Measurements from ENCODE around the gene ITPRID1.

The ITPRID1 gene

DNA sequence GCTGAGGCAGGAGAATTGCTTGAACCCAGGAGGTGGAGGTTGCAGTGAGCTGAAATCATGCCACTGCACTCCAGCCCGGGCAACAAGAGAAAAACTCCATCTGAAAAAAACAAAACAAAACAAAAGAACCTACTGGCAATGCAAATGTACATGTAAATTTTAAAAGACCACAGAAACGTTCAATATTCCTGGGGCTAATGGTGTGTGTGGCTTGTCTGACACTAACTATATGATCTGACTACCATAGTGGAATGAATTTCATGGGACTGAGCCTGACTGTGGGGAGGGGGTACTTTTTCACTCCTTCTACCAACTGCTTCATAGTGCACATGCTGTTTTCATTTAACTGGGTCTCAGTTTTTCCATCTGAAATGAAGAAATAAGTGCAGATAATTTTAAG lies 69.6 kb downstream of the ITPRID1 start:
- ATAC-seq, result no peak

DNA sequence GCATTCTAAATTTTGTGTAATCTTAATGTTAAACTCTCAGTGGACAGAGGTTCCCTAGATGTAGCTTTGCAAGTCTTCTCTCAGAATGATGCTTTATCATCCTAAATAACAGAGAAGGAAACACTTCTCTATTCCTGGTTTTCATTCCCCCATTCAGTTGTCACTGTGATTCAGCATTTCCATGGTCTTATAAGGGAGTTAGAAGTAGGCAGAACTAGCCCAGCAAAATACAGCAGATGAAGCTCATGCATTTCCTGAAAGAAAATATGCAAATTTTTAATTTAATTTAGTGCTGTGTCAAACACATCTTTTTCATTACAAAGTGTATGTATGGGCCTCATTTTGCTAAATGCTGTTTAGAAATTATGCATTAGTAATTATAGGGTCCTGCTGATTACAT lies 70.1 kb downstream of the ITPRID1 start:
- ATAC-seq, result no peak

More for the DNA sequence above, 69.6 kb downstream of the ITPRID1 start:
- TF ChIP-seq RARB (CRISPR knock-in tag; IDR thresholded peaks at IDR 0.05), result no peak
- TF ChIP-seq, protein P1, sequence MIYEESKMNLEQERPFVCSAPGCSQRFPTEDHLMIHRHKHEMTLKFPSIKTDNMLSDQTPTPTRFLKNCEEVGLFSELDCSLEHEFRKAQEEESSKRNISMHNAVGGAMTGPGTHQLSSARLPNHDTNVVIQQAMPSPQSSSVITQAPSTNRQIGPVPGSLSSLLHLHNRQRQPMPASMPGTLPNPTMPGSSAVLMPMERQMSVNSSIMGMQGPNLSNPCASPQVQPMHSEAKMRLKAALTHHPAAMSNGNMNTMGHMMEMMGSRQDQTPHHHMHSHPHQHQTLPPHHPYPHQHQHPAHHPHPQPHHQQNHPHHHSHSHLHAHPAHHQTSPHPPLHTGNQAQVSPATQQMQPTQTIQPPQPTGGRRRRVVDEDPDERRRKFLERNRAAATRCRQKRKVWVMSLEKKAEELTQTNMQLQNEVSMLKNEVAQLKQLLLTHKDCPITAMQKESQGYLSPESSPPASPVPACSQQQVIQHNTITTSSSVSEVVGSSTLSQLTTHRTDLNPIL (CRISPR knock-in tag; IDR thresholded peaks at IDR 0.05; ENCODE audit: low read depth), result no peak
- TF ChIP-seq ZNF70 (CRISPR knock-in tag; IDR thresholded peaks at IDR 0.05), result no peak
- TF ChIP-seq GLIS3 (CRISPR knock-in tag; IDR thresholded peaks at IDR 0.05), result no peak
- TF ChIP-seq ZNF565 (CRISPR knock-in tag; conservative IDR thresholded peaks at IDR 0.05; ENCODE audit: low read depth), result no peak
- TF ChIP-seq PPARA (CRISPR knock-in tag; IDR thresholded peaks at IDR 0.05; ENCODE audit: borderline replicate concordance), result no peak
- TF ChIP-seq OSR1 (CRISPR knock-in tag; IDR thresholded peaks at IDR 0.05), result no peak
- TF ChIP-seq TCF4 (CRISPR knock-in tag; IDR thresholded peaks at IDR 0.05; ENCODE audit: borderline replicate concordance), result no peak
- TF ChIP-seq, protein P2, sequence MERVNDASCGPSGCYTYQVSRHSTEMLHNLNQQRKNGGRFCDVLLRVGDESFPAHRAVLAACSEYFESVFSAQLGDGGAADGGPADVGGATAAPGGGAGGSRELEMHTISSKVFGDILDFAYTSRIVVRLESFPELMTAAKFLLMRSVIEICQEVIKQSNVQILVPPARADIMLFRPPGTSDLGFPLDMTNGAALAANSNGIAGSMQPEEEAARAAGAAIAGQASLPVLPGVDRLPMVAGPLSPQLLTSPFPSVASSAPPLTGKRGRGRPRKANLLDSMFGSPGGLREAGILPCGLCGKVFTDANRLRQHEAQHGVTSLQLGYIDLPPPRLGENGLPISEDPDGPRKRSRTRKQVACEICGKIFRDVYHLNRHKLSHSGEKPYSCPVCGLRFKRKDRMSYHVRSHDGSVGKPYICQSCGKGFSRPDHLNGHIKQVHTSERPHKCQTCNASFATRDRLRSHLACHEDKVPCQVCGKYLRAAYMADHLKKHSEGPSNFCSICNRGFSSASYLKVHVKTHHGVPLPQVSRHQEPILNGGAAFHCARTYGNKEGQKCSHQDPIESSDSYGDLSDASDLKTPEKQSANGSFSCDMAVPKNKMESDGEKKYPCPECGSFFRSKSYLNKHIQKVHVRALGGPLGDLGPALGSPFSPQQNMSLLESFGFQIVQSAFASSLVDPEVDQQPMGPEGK (CRISPR knock-in tag; IDR thresholded peaks at IDR 0.05; ENCODE audit: borderline replicate concordance), result no peak
- TF ChIP-seq BACH2 (CRISPR knock-in tag; IDR thresholded peaks at IDR 0.05; ENCODE audit: borderline replicate concordance), result no peak
- TF ChIP-seq ZFP30 (CRISPR knock-in tag; IDR thresholded peaks at IDR 0.05), result no peak
- no peak for TF ChIP-seq CSDC2 (CRISPR knock-in tag; IDR thresholded peaks at IDR 0.05)
- TF ChIP-seq ZFP3 (CRISPR knock-in tag; IDR thresholded peaks at IDR 0.05), result no peak
- TF ChIP-seq ESRRG (CRISPR knock-in tag; IDR thresholded peaks at IDR 0.05), result no peak
- TF ChIP-seq ZC3H10 (CRISPR knock-in tag; IDR thresholded peaks at IDR 0.05), result no peak
- no peak for TF ChIP-seq SNAI2 (CRISPR knock-in tag; IDR thresholded peaks at IDR 0.05)
- TF ChIP-seq ZNF8 (CRISPR knock-in tag; IDR thresholded peaks at IDR 0.05), result no peak

DNA sequence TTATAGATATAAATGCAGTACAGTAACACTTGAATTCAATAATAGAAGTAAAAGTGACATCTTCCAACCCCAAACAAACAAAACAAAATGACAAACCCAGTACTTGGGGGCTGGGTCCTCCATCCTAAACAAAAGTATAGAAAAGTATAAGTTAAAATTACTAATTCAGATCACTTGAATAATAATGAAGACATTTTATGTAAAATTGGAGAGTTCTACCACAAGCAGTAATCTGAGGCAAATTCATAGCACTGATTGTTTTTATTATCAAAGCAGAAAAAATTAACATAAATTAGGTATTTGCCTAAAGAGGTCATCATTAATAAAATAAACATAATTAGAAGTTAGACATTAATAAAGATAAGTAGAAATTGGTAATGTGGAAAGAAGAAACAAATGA lies 81.5 kb downstream of the ITPRID1 start:
- TF ChIP-seq, protein P3, sequence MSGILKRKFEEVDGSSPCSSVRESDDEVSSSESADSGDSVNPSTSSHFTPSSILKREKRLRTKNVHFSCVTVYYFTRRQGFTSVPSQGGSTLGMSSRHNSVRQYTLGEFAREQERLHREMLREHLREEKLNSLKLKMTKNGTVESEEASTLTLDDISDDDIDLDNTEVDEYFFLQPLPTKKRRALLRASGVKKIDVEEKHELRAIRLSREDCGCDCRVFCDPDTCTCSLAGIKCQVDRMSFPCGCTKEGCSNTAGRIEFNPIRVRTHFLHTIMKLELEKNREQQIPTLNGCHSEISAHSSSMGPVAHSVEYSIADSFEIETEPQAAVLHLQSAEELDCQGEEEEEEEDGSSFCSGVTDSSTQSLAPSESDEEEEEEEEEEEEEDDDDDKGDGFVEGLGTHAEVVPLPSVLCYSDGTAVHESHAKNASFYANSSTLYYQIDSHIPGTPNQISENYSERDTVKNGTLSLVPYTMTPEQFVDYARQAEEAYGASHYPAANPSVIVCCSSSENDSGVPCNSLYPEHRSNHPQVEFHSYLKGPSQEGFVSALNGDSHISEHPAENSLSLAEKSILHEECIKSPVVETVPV (CRISPR knock-in tag; IDR thresholded peaks at IDR 0.05), result no peak
- TF ChIP-seq GLIS3 (CRISPR knock-in tag; IDR thresholded peaks at IDR 0.05) (no peak), ZNF70 (CRISPR knock-in tag; IDR thresholded peaks at IDR 0.05) (no peak), OSR1 (CRISPR knock-in tag; IDR thresholded peaks at IDR 0.05) (no peak)
- no peak for ATAC-seq

More for the DNA sequence above, 70.1 kb downstream of the ITPRID1 start:
- TF ChIP-seq ZFP30 (CRISPR knock-in tag; IDR thresholded peaks at IDR 0.05) (no peak), ZC3H10 (CRISPR knock-in tag; IDR thresholded peaks at IDR 0.05) (no peak), ISL1 (CRISPR knock-in tag; IDR thresholded peaks at IDR 0.05) (no peak), ZNF70 (CRISPR knock-in tag; IDR thresholded peaks at IDR 0.05) (no peak), ZFP3 (CRISPR knock-in tag; IDR thresholded peaks at IDR 0.05) (no peak), ZNF8 (CRISPR knock-in tag; IDR thresholded peaks at IDR 0.05) (no peak)
- TF ChIP-seq, protein P1 (CRISPR knock-in tag; IDR thresholded peaks at IDR 0.05; ENCODE audit: low read depth), result no peak

DNA sequence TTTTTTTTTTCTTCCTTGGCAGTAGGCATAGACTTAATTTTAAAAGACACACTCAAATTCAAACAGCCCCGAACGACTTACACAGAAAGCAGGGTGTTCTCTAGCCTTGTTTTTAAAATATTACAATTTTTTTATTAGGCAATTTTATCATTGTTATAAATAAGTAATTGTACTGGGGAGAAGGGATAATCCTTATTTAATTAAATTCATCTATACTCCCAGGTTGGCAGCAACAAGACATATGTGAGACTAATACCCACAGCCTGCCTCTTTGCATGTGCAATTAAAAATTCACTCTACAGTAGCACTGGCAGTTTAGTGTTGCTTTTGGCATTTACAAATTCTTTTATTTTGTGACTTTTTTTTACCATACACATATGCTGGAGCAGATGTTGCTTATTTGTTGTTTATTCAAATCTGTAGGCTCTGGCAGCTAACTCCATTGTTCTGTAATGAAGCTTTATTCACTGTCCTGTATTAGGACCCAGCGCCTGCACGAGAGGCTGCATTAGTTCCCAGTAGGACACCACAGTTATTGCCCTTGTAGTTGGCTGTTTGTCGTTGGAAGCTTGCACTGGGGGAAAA lies 88.2 kb downstream of the ITPRID1 start:
- TF ChIP-seq ZNF70 (CRISPR knock-in tag; IDR thresholded peaks at IDR 0.05), result no peak
- no peak for ATAC-seq

DNA sequence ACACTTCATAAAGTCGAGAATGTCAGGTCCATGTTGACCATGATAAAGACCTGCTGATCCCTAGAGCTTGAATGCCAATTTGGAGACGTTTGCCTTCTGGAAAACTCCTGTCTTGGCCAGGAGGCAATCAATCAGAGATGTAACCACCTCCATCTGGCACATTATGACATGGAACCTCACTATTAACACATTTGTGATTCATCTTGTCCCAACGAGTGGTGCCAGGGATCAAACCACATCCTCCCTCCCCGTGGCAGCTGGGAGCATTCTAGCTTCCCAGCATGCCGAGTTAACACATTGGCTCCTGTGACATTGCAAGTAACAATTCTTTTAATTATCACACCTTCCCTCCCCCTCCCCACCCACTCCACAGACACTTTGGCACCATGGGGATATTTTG lies 89.2 kb downstream of the ITPRID1 start:
- ATAC-seq, result no peak
- no peak for TF ChIP-seq SNAI2 (CRISPR knock-in tag; IDR thresholded peaks at IDR 0.05)
- TF ChIP-seq BACH2 (CRISPR knock-in tag; IDR thresholded peaks at IDR 0.05; ENCODE audit: borderline replicate concordance), result no peak
- no peak for TF ChIP-seq ZFP3 (CRISPR knock-in tag; IDR thresholded peaks at IDR 0.05)
- TF ChIP-seq ZC3H10 (CRISPR knock-in tag; IDR thresholded peaks at IDR 0.05), result no peak
- TF ChIP-seq, protein P1 (CRISPR knock-in tag; IDR thresholded peaks at IDR 0.05; ENCODE audit: low read depth), result no peak
- TF ChIP-seq, protein P4, sequence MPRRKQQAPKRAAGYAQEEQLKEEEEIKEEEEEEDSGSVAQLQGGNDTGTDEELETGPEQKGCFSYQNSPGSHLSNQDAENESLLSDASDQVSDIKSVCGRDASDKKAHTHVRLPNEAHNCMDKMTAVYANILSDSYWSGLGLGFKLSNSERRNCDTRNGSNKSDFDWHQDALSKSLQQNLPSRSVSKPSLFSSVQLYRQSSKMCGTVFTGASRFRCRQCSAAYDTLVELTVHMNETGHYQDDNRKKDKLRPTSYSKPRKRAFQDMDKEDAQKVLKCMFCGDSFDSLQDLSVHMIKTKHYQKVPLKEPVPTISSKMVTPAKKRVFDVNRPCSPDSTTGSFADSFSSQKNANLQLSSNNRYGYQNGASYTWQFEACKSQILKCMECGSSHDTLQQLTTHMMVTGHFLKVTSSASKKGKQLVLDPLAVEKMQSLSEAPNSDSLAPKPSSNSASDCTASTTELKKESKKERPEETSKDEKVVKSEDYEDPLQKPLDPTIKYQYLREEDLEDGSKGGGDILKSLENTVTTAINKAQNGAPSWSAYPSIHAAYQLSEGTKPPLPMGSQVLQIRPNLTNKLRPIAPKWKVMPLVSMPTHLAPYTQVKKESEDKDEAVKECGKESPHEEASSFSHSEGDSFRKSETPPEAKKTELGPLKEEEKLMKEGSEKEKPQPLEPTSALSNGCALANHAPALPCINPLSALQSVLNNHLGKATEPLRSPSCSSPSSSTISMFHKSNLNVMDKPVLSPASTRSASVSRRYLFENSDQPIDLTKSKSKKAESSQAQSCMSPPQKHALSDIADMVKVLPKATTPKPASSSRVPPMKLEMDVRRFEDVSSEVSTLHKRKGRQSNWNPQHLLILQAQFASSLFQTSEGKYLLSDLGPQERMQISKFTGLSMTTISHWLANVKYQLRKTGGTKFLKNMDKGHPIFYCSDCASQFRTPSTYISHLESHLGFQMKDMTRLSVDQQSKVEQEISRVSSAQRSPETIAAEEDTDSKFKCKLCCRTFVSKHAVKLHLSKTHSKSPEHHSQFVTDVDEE (CRISPR knock-in tag; IDR thresholded peaks at IDR 0.05), result no peak
- TF ChIP-seq ISL1 (CRISPR knock-in tag; IDR thresholded peaks at IDR 0.05), result no peak
- TF ChIP-seq RARB (CRISPR knock-in tag; IDR thresholded peaks at IDR 0.05), result no peak
- TF ChIP-seq, protein P5, sequence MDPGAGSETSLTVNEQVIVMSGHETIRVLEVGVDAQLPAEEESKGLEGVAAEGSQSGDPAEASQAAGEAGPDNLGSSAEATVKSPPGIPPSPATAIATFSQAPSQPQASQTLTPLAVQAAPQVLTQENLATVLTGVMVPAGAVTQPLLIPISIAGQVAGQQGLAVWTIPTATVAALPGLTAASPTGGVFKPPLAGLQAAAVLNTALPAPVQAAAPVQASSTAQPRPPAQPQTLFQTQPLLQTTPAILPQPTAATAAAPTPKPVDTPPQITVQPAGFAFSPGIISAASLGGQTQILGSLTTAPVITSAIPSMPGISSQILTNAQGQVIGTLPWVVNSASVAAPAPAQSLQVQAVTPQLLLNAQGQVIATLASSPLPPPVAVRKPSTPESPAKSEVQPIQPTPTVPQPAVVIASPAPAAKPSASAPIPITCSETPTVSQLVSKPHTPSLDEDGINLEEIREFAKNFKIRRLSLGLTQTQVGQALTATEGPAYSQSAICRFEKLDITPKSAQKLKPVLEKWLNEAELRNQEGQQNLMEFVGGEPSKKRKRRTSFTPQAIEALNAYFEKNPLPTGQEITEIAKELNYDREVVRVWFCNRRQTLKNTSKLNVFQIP (CRISPR knock-in tag; IDR thresholded peaks at IDR 0.05; ENCODE audit: borderline replicate concordance, low read depth), result no peak
- no peak for TF ChIP-seq TOX (CRISPR knock-in tag; IDR thresholded peaks at IDR 0.05; ENCODE audit: borderline replicate concordance)
- TF ChIP-seq OSR1 (CRISPR knock-in tag; IDR thresholded peaks at IDR 0.05), result no peak
- no peak for TF ChIP-seq ZFP30 (CRISPR knock-in tag; IDR thresholded peaks at IDR 0.05)
